Measurements from ENCODE around the gene NINL.
"Not testable (repeated sequence)": the region's sequence is repeated elsewhere in the genome, so short reads cannot be mapped to it uniquely, and the experiment has no call there.

NINL gene

GRCh38 chr20:25590778-25591177 is 5.4 kb upstream of the NINL start:
- DNase-seq = not testable (repeated sequence)

- no peak for DNase-seq
Measured at GRCh38 chr20:25588491-25588890, 3.2 kb upstream of the NINL start.

- no peak for DNase-seq
Measured at GRCh38 chr20:25587536-25587935, 2.2 kb upstream of the NINL start.

GRCh38 chr20:25586877-25587276 is 1.5 kb upstream of the NINL start:
- no peak for DNase-seq

- not testable (repeated sequence) for DNase-seq
Measured at GRCh38 chr20:25583607-25584006, 1.7 kb downstream of the NINL start.

- DNase-seq = peak; percentile 2
Measured at GRCh38 chr20:25580711-25581110, 4.6 kb downstream of the NINL start.

- DNase-seq = peak; percentile 9
Measured at GRCh38 chr20:25579081-25579770, 6.1 kb downstream of the NINL start.

- no peak for DNase-seq
Measured at GRCh38 chr20:25576783-25577530, 8.4 kb downstream of the NINL start.

GRCh38 chr20:25574411-25574810 is 10.9 kb downstream of the NINL start:
- DNase-seq = no peak

- no peak for DNase-seq
Measured at GRCh38 chr20:25573288-25574251, 11.8 kb downstream of the NINL start.

- peak; percentile 32 for DNase-seq
Measured at GRCh38 chr20:25571817-25572216, 13.5 kb downstream of the NINL start.

GRCh38 chr20:25571240-25571639 is 14.1 kb downstream of the NINL start:
- DNase-seq = peak; percentile 9

GRCh38 chr20:25570148-25570530 is 15.2 kb downstream of the NINL start:
- DNase-seq = no peak

- no peak for DNase-seq
Measured at GRCh38 chr20:25567286-25567685, 18.0 kb downstream of the NINL start.

GRCh38 chr20:25566821-25567220 is 18.5 kb downstream of the NINL start:
- DNase-seq = no peak

- DNase-seq = no peak
Measured at GRCh38 chr20:25565578-25566157, 19.7 kb downstream of the NINL start.

GRCh38 chr20:25563876-25564275 is 21.5 kb downstream of the NINL start:
- DNase-seq = no peak

- no peak for DNase-seq
Measured at GRCh38 chr20:25563362-25563761, 22.0 kb downstream of the NINL start.

GRCh38 chr20:25561771-25562170 is 23.6 kb downstream of the NINL start:
- DNase-seq = not testable (repeated sequence)

- peak; percentile 54 for DNase-seq
Measured at GRCh38 chr20:25553819-25554296, 31.5 kb downstream of the NINL start.

GRCh38 chr20:25552977-25553376 is 32.4 kb downstream of the NINL start:
- DNase-seq = no peak

- no peak for DNase-seq
Measured at GRCh38 chr20:25551413-25552215, 33.7 kb downstream of the NINL start.
